ENCODE measurements around the gene CD3G.

CD3G gene

DNA sequence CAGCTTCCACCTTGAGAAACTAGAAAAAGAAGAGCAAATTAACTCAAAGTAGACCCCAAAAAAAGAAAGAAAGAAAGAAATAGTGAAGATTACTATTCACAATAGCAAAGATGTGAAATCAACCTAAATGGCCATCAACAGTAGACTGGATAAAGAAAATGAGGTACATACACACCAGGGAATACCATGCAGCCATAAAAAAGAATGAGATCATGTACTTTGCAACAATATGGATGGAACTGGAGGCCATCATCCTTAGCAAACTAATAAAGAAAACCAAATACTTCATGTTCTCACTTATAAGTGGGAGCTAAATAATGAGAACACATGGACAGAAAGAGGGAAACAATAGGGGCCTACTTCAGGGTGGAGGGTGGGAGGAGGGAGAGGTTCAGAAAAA is 15.4 kb upstream of the CD3G start:
- no peak for DNase-seq

DNA sequence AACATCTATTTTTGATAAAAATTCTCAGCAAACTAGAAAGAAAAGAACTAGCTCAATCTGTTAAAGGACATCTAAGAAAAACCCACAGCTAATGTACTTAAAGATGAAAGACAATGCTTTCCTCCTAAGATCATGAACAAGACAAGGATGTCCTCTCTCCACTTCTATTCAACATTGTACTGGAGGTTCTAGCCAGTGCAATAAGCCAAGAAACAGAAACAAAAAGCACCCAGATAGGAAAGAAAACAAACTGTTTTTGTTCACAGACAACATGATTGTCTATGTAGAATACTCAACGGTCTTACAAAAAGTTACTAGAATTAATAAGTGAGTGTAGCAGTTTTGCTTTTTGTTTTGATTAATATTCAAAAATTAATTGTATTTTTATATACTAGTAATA is 9.4 kb upstream of the CD3G start:
- DNase-seq = no peak

DNA sequence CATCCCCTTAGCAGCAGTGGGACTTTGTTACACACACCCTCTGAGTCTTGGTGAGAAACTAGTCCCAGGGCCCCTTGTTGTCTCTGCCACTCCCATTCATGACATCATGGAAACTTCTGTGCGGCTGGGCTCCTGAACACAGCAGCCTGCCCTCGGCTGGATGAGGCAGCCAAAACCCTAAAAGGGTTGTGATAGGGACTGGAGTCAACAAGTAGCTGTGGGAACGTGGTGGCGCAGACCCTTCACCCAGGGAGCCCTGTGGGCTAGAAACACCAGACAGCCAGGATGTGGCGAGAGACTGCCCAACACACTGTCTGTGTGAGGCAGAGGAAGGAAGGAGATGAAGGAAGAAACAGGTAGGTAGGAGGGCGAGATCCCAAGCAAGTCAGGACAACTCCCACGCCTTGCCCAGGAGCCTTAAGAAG is 5.5 kb upstream of the CD3G start:
- DNase-seq = no peak

DNA sequence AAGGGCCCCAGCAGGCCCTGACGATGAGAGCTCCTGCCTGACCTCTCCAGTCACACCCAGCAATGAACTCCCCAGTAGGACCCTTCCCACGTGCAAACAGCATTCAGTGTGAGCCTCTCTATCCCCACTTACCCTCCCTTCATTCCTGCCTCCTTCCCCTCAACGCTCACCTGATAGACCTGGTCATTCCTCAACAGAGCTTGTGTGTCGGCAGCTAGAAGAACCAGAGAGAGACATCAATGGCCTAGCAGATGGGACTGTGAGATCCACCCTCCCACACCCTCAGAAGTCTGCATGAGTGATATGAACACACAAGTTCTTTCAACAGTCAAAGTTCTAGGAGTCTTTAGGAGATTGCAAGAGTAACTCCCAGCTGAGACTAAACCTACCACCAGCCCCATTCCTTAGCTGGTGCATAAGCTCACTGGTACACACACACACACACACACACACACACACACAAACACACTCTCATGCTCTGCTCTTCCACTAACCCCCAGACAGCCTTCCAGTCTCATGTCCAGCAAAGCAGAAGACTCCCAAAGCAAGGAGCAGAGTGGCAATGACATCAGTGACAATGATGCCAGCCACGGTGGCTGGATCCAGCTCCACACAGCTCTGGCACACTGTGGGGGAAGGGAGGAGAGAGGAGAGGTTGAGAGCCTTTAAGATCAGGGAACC is 4.7 kb upstream of the CD3G start:
- DNase-seq = no peak

DNA sequence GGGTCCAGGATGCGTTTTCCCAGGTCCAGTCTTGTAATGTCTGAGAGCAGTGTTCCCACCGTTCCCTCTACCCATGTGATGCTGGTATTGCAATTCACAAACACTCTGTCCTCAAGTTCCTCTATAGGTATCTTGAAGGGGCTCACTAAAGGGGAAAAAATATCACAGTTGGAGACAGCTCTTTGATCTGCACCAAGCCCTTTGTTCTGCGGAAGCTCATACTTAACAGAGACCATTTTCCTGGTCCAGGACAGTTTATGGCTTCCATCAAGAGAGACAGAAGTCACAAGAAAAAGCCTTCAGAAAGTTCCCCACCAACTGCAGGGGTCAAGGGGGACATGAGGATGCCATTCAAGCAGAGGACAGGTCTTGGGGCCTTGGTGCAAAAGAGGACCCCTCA is 3.7 kb upstream of the CD3G start:
- no peak for DNase-seq

DNA sequence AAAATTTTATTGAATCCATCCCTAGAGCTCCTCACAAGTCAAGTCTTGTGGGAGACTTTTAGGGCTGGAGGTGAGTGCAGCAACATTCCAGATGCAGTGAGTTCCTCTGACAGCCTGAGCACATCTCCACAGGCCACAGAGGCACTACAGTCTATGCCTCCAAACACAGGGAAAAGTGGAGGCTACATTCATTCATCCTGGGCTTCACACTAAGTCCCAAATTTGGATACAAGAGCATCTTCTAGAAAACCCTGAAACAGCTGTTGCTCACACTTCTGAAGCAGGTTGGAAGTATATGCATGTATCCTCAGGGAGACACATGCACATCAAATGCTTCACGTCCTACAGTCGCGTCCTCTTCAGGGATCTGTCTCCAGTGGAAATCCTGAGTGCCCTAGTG is 2.9 kb upstream of the CD3G start:
- DNase-seq = no peak

DNA sequence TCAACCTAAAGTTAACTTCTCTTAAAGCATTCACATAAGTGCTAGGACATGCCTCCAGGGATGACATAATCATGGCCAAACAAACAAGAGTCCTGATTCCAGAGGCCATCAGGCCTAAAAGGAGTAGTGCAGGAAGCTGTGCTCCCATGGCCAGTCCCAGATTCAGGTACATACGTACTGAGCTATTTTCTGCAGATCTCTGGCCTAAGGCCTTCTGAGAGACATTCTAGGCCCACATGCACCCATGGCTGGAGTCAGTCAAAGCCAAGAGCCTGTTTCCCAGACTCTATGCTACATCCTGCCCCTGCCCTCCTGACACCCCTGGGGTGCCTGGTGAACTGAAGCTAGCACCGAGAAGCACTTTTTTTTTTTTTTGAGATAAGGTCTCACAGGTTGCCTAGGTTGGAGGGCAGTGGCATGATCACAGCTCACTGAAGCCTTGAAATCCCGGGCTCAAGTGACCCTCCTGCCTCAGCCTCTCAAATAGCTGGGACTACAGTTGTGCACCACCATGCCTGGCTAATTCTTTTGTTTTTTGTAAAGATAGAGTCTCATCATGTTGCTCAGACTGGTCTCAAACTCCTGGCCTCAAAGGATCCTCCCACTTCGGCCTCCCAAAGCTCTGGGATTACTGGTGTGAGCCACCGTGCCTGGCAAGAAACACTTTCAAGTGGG is 2.2 kb upstream of the CD3G start:
- DNase-seq = no peak

DNA sequence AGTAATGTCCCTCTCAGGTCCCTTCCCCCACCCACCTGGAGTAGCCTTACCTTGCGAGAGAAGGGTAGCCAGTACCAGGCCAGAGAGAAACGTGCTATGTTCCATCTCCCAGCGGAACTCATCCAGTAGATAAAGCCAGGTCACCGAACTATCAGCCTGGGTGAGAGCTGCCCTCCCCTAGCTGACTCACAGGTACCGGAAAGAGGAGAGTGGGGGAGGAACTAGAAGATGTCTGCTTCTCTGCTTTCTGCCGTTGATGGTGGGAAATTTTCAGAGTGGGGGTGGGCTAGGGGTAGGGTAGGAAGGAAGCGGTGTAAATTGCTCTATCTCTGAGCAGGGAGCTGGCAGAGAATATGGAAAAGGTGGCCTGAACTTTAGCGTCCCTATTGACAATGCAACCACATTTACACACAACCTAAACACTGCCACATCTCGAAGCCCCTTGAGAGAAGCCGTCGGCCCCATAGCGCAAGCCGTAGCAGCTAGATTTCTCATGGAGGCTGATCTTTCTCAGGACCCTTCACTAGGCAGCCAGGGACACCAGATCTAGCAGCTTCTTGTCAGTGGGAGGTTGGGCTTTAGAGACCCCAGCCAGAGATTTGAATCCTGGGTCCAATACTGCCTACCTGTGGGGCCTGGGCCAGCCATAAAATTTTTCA is 1.5 kb upstream of the CD3G start, which contains the start of gene CD3D:
Gene CD3D, minus strand, starts transcription at position 203 of the 659 bp plus-strand sequence. Its CDS starts 98 bp downstream, at position 105.
- DNase-seq = no peak

DNA sequence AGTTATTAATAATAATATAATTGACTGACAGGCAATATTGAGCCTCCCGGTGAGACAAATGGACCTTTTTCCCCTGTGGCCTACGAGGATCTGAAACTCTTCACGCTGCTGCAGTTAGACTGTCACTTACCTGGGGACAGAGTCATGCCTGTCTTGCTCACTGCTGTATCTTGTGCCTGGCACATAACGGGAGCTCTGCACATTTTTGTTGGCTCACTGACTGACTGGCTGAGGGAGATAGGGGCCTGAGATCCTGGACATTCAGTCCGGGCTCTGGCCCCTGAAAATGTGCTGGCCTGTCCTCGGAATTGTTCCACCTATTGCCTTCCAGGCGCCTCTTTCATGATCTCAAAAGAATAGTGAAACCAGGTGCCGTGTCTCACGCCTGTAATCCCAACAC is 896 bp upstream of the CD3G start:
- no peak for DNase-seq

DNA sequence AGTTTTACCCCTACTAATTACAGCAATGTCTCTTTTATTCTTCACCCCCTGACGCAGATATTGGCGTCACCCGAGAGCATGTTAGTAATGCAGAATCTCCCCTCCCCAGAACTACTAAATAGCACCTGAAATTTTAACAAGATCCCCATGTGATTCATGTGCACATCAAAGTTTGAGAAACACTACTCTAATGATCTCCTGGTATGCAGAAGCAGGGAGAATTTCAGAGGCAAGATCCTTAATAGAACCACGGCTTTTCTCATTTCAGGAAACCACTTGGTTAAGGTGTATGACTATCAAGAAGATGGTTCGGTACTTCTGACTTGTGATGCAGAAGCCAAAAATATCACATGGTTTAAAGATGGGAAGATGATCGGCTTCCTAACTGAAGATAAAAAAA is 5.3 kb downstream of the CD3G start:
- DNase-seq = no peak

DNA sequence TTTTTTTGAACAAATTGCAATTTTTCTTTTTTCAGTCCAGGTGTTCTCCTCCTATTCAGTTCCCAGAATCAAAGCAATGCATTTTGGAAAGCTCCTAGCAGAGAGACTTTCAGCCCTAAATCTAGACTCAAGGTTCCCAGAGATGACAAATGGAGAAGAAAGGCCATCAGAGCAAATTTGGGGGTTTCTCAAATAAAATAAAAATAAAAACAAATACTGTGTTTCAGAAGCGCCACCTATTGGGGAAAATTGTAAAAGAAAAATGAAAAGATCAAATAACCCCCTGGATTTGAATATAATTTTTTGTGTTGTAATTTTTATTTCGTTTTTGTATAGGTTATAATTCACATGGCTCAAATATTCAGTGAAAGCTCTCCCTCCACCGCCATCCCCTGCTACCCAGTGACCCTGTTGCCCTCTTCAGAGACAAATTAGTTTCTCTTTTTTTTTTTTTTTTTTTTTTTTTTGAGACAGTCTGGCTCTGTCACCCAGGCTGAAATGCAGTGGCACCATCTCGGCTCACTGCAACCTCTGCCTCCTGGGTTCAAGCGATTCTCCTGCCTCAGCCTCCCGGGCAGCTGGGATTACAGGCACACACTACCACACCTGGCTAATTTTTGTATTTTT is 9.1 kb downstream of the CD3G start:
- DNase-seq = no peak

DNA sequence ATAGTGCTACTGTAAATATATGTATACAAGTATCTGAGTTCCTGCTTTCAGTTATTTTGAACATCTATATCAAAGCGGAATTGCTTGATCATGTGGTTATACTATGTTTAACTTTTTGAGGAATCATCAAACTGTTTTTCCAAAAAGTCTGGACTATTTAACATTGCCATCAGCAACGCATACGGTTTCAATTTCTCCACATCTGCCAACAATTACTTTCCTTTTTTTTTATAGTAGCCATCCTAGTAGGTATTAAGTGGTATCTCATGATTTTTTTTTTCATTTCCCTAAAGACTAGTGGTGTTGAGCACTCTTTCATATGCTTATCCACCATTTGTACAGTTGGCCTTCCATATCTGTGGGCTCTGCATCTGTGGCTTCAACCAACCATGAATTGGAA is 13.9 kb downstream of the CD3G start:
- DNase-seq = no peak

DNA sequence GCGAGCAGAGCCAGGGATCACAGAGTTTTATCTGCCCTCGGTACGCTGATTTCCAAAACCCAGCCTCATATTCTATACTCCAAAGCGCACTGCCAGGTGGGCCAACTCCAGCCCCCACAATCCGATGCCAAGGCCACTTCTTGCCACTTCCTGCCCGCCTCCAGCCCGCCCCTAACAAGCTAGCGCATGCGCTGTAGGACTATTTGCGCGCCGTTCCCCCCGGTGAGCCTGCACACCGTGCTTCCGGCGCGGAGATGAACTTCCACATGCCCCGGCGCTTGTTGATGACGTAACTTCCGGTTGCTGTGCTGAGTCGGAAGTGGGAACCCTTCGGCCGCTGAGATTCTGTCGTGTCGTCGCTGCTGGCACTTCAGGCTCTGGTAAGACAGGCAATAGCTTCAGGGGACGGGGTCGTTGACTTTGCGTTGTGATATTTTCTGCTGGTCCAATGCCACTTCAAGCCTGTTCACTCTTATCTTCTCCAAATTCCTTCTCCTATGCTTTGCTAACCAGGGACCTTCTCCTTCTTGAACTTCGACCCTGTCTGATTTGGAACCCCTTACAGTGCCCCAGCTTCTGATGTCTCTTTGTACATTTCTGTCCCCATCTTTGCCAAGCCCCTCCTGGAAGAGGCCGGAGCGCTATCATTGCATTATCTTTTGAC is 15.3 kb downstream of the CD3G start, which contains the start of gene UBE4A:
Gene UBE4A, plus strand, starts transcription at position 306 of the 664 bp plus-strand sequence. CDS start 5,481 bp downstream, outside the sequence.
- DNase-seq = peak; percentile 52

DNA sequence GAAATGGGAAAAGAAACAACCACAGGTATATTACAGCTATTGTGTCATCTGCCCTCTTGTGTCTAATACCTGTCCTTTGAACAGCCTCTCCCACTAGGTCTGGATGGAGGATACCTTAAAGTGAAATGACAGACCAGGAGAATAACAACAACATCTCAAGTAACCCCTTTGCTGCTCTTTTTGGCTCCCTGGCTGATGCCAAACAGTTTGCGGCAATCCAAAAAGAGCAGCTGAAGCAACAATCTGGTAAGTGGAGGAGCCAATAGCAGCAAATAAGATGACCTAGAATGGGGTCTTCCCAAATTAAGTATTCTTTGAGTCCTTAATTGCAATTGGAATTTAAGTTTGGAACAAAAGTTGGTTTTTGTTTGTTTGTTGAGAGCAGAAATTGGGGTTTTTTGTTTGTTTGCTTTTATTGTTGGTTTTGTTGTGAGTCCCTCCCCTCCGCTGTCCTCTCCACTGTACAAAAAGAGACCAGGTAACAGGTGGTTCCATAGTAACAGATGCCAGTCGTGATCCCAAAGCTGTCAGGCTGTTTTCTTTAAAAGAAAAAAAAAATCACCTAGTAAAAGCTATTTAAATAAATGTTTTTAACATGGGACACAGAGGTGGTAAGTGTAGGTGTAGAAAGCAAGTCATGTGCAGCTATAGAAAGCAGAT is 20.9 kb downstream of the CD3G start:
- no peak for DNase-seq

DNA sequence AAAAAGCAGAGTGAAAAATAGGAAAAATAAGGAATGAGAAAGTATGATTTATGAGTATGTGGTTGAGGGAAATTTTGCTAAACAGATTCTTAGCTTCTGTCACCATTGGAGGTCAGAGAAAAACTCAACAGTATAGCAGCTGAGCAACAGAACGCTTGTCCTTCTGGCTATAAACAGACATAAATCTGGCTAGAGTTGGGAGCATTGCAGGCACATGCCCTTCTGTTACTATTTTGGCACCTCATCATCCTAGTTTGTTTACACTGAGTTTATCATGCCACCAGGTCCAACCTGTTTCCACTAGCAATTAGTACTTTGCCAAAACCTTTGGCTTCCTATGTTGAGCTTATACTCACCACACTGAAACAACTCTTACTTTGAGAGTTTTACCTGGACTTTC is 22.1 kb downstream of the CD3G start:
- DNase-seq = no peak

DNA sequence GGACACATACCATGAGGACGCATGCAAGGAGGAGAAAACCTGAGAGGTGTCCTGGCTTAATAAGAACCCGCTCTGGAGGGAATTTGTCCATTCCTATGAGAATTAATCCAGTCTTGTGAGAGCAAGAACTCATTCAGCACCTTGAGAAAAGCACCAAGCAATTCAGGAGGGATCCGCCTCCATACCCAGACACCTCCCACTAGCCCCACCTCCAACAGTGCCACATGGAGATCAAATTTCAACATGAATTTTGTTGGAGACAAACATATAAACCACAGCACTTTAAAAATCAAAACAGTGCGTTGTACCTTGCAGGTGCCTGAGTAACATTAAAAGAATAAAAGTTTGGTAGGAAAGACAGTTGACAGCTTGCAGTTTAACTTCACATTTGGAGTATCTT is 26.6 kb downstream of the CD3G start:
- no peak for DNase-seq

DNA sequence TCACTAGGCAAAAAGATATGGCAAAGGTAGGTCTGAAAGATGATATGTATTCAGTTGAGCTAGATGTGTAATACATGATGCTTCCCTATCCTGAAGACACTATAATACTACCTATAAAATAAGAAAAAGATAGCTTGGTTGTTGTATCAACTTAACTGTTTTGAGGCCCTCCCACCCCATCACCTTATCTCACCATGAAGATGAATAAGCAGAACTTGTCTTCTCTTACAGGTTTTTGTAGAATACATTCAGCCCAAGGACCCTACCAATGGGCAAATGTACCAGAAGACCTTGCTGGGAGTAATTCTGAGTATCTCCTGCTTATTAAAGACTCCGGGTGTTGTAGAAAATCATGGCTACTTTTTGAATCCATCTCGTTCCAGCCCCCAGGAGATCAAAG is 29.1 kb downstream of the CD3G start:
- DNase-seq = no peak

DNA sequence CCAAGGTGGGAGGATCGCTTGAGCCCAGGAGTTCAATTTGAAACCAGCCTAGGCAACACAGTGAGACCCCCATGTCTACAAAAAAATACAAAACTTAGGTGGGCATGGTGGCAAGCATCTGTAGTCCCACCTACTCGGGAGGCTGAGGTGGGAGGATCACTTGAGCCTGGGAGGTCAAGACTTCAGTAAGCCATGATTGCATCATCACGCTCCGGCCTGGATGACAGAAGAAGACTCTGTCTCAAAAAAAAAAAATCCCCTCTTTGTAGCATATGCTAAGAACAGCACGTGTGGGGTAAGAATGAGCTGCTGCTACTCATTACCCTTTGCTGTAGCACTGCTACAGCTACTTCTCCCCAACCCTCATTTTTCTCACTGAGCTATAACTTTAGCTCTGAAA is 29.7 kb downstream of the CD3G start:
- DNase-seq = no peak

DNA sequence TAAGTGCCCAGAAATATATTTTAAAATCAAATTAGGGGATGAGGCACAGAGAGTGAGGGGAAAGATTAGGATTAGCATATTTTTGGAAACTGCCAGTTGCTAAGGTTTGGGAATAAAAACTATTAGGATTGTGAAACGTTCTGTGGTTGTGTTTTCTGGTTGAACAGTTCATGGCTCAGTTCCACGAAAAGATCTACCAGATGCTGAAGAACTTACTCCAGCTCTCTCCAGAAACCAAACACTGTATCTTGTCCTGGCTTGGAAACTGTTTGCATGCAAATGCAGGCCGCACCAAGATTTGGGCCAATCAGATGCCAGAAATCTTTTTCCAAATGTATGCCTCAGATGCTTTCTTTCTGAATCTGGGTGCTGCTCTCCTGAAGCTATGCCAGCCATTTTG is 30.6 kb downstream of the CD3G start:
- DNase-seq = no peak

DNA sequence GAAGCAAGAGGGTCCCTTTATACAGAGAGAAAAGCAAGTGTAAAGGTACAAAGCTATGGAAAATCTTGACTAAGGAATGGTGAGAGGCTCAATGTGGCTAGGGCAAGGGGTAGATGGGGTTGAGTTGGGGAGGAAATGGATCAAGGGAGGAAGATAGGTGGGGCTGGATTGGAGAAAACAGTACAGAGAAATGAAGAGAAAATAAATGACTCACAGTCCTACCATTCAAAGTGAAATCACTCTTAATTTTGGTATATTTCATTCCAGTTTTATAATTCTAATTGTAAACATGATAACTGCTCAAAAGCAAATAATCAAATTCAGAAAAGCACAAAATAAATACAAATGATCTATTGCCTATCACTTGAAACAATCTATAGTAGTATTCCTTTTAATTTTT is 31.8 kb downstream of the CD3G start:
- no peak for DNase-seq

DNA sequence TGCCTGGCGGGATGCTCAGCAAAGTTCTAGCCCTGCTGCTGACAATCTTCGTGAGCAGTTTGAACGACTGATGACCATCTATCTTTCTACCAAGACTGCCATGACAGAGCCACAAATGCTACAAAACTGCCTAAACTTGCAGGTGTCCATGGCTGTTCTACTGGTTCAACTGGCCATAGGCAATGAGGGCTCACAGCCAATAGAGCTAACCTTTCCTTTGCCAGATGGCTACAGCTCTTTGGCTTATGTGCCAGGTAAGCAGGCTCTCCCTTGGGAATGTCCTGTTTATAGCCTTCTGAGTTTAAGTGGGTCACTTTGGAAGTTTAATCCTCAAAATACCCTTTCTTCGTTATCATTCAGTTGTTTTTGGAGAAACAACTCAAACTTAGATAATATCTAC is 35.4 kb downstream of the CD3G start:
- DNase-seq = no peak

DNA sequence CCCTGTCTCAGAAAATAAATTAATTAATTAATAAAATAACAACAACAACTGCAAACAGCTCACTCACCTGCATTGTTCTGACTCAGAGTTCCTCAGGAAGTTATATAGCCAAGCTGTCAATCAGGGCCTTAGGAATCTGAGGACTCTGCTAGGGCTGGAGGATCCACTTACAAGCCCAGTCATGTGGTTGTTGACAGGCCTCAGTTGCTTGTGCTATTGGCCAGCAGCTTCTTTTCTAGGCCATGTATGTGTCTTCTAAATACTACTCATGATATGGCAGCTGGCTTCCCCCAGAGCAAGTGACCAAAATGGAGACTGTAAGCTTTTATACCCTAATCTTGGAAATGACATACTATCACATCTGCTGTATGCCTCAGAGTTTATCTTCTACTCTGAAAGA is 36.4 kb downstream of the CD3G start:
- no peak for DNase-seq

DNA sequence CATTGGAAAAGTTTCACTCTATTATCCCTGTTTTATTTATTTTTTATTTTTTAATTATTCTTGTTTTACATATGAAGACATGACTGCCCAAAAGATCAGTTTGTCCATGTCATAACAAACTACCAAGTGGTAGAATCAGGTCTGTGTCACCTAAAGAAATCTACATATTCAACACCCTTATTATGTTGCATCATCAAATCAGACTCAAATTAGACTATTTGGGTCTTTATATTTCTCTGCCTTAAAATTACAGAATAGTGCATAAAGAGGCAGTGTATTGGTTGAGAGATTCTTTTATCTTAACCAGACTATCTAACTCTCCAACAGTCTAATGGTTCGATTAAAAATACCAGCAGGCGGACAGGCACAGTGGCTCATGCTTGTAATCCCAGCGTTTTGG is 38.8 kb downstream of the CD3G start:
- DNase-seq = no peak
